HepG2 (cell line): ENCODE data around the gene RUNX2. TPM values are rescaled to one million over a fixed set of nuclear protein-coding genes. Genes with fewer than 3 reads are reported as not detected.

Experiments
- DNMT1 ChIP-seq: sonication (generic); formaldehyde crosslinking; IDR thresholded peaks from 2 replicates; pipeline ENCODE4 v1.5.1; 2020; ENCODE audit warnings: mild to moderate bottlenecking, missing genetic modification reagents
- FOSL2 ChIP-seq: sonication (generic); formaldehyde crosslinking; IDR thresholded peaks from 2 replicates; pipeline ENCODE4 v1.4.0; 2020; ENCODE audit warnings: missing genetic modification reagents
- FOXA1 ChIP-seq, 2 experiments: fragments of 450-650 bp in 1 of 2; sonication (generic) in 1 of 2; formaldehyde crosslinking in 1 of 2; IDR thresholded peaks; 2 replicates each; pipeline versions ENCODE4 v1.4.0 to v1.6.1; 2016 to 2020; ENCODE audit warnings: missing genetic modification reagents in 1 of 2
- FOXC1 ChIP-seq: sonication (generic); formaldehyde crosslinking; IDR thresholded peaks from 2 replicates; pipeline ENCODE4 v1.8.0; 2022; ENCODE audit warnings: mild to moderate bottlenecking, missing genetic modification reagents, borderline replicate concordance
- GTF2F1 ChIP-seq: fragments of 150-350 bp; IDR thresholded peaks from 2 replicates; pipeline ENCODE4 v1.6.1; 2014; ENCODE audit warnings: low read length
- MTF2 ChIP-seq: sonication (generic); formaldehyde crosslinking; IDR thresholded peaks from 2 replicates; pipeline ENCODE4 v1.5.0; 2020; ENCODE audit warnings: missing genetic modification reagents, borderline replicate concordance
- MYNN ChIP-seq: sonication (generic); formaldehyde crosslinking; IDR thresholded peaks from 2 replicates; pipeline ENCODE4 v1.4.0; 2020; ENCODE audit warnings: mild to moderate bottlenecking, low read depth, missing genetic modification reagents
- NFIC ChIP-seq: IDR thresholded peaks from 2 replicates; pipeline ENCODE4 v1.6.1; 2012; ENCODE audit warnings: mild to moderate bottlenecking, low read length, inconsistent platforms
- NFYB ChIP-seq: sonication (generic); formaldehyde crosslinking; IDR thresholded peaks from 2 replicates; pipeline ENCODE4 v1.4.0; 2020; ENCODE audit warnings: missing genetic modification reagents
- PAF1 ChIP-seq: IDR thresholded peaks from 2 replicates; pipeline ENCODE4 v1.6.1; 2016; ENCODE audit warnings: missing genetic modification reagents, missing compliant biosample characterization
- PCBP2 ChIP-seq: fragments of 200-400 bp; formaldehyde crosslinking; optimal IDR thresholded peaks from 2 replicates; pipeline ENCODE3; 2018; ENCODE audit warnings: low read length, low read depth; ENCODE audit not compliant: poor library complexity, severe bottlenecking
- RBM39 ChIP-seq: fragments of 200-400 bp; formaldehyde crosslinking; IDR thresholded peaks from one replicate; pipeline ENCODE4 v1.6.1; 2018; ENCODE audit warnings: antibody characterized with exemption, mild to moderate bottlenecking, low read depth, low read length; ENCODE audit not compliant: poor library complexity, severe bottlenecking
- SP1 ChIP-seq, 2 experiments: fragments of 450-650 bp in 1 of 2; sonication (generic) in 1 of 2; formaldehyde crosslinking in 1 of 2; IDR thresholded peaks; 2 replicates each; pipeline versions ENCODE4 v1.4.0 to v1.6.1; 2016 to 2020; ENCODE audit warnings: missing genetic modification reagents in 1 of 2
- TBX3 ChIP-seq: fragments of 450-650 bp; IDR thresholded peaks from 2 replicates; pipeline ENCODE4 v1.6.1; 2017; ENCODE audit warnings: antibody characterized with exemption, mild to moderate bottlenecking, inconsistent platforms, borderline replicate concordance
- ZNF274 ChIP-seq: sonication (generic); formaldehyde crosslinking; IDR thresholded peaks from 2 replicates; pipeline ENCODE4 v1.5.1; 2020; ENCODE audit warnings: mild to moderate bottlenecking, missing genetic modification reagents
- ZNF441 ChIP-seq: sonication (generic); formaldehyde crosslinking; IDR thresholded peaks from 2 replicates; pipeline ENCODE4 v1.7.0; 2021; ENCODE audit warnings: missing genetic modification reagents, borderline replicate concordance
- ZNF737 ChIP-seq: sonication (generic); formaldehyde crosslinking; IDR thresholded peaks from 2 replicates; pipeline ENCODE4 v1.5.0; 2020; ENCODE audit warnings: missing genetic modification reagents, mild to moderate bottlenecking, borderline replicate concordance
- ZNF788 ChIP-seq: sonication (generic); formaldehyde crosslinking; IDR thresholded peaks from 2 replicates; pipeline ENCODE4 v1.5.0; 2020; ENCODE audit warnings: mild to moderate bottlenecking, missing genetic modification reagents, borderline replicate concordance
- polyA plus RNA-seq, 8 experiments: library from polyadenylated mRNA; depleted of rRNA in 3 of 8; stranded (reverse) in 7 of 8; unstranded in 1 of 8; fragments of >200 nt; fragmentation: Illumina TruSeq in 4 of 8; extraction: Trizol in 4 of 8; gene quantifications; 2 replicates each; pipeline versions ENCODE4 v1.2.1 to v1.2.3, GENCODE V29; 2011 to 2016; ENCODE audit warnings: low read depth in 4 of 8, missing spikeins in 1 of 8, mixed read lengths in 1 of 8; ENCODE audit not compliant: insufficient read depth in 1 of 8
- total RNA-seq, 5 experiments: library from RNA; depleted of rRNA; stranded (reverse); fragments of >200 nt; fragmentation: Illumina TruSeq; extraction: Trizol; gene quantifications; 2 replicates each; pipeline ENCODE4 v1.2.3, GENCODE V29; 2016; ENCODE audit warnings: low read depth in 1 of 5
- TF ChIP-seq, protein P1 (sequence below): IDR thresholded peaks from 2 replicates; pipeline ENCODE4 v1.6.1; 2016; ENCODE audit warnings: mild to moderate bottlenecking, missing biosample characterization, missing genetic modification reagents
- TF ChIP-seq, protein P2 (sequence below): sonication (generic); formaldehyde crosslinking; IDR thresholded peaks from 2 replicates; pipeline ENCODE4 v1.4.0; 2020; ENCODE audit warnings: missing genetic modification reagents, mild to moderate bottlenecking, borderline replicate concordance
- TF ChIP-seq, protein P3 (sequence below): sonication (generic); formaldehyde crosslinking; IDR thresholded peaks from 2 replicates; pipeline ENCODE4 v1.4.0; 2020; ENCODE audit warnings: mild to moderate bottlenecking, missing genetic modification reagents

Gene RUNX2
- total and polyA plus RNA-seq, 2 of the 13 experiments (the other 11 are each of a cell fraction or from before 2014, with no cell fraction given), result not detected

DNA sequence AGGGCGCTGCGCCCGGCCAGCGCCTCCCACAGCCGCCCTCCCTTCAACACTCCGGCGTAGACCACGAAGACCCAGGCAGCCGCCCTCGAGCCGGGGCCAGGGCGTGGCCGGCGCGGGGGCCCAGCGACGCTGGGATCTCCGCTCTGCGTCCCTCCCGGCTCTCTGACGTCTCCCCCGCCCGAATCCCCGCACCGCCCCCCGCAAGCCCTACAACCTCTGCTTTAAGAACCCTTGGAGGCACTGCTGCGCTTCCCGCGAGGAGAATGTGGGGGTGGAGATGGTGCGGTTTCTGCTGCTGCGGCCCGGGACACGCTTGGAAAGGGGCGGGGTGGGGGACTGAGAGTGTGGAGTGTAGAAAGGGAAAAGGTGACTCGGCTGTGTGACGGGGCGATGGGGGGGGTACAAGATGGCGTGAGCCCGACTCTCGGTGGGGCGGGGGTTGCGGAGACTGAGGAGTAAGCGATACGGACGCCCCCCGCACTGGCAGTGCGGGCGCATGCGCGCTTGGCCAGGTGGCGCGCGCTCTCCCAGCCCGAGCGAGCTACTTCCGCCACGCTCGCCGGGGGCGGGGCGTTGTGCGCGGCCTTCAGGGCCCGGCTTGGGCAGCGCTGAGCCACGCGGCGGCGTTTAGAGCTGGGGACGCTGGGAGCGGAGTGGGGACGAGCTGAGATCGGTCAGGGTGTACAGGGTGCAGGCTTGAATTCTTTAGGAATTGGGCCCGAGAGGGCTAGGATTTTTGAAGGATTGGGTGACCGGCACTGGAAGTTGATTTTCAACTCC is 49.6 kb downstream of the RUNX2 start, which contains the start of gene SUPT3H (continued):
- TF ChIP-seq NFIC (no peak), MYNN (CRISPR knock-in tag) (no peak), MTF2 (CRISPR knock-in tag) (0 out of 2 replicates have a peak, but pooled peaks have one; percentile 50), PAF1 (CRISPR knock-in tag) (no peak), FOSL2 (CRISPR knock-in tag) (peak; percentile 27), FOXA1 (IDR thresholded peaks at IDR 0.05) (no peak), FOXA1 (CRISPR knock-in tag; IDR thresholded peaks at IDR 0.05) (no peak; the same call in 1 of the 2 replicates), PCBP2 (no peak), ZNF441 (CRISPR knock-in tag) (peak; percentile 96), SP1 (IDR thresholded peaks at IDR 0.05) (no peak), SP1 (CRISPR knock-in tag; IDR thresholded peaks at IDR 0.05) (peak; percentile 88), TBX3 (0 out of 2 replicates have a peak, but pooled peaks have one; percentile 16), NFYB (CRISPR knock-in tag) (no peak), DNMT1 (CRISPR knock-in tag) (peak; percentile 27; the same call in 1 of the 2 replicates), ZNF788 (CRISPR knock-in tag) (peak; percentile 94), ZNF737 (peak; percentile 53; the same call in 1 of the 2 replicates), ZNF274 (CRISPR knock-in tag) (peak; percentile 92), RBM39 (peak; percentile 87), GTF2F1 (no peak), FOXC1 (CRISPR knock-in tag) (peak; percentile 76; the same call in 1 of the 2 replicates)
- TF ChIP-seq, protein P1, sequence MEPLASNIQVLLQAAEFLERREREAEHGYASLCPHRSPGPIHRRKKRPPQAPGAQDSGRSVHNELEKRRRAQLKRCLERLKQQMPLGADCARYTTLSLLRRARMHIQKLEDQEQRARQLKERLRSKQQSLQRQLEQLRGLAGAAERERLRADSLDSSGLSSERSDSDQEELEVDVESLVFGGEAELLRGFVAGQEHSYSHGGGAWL (CRISPR knock-in tag), result peak; percentile 59
- TF ChIP-seq, protein P2, sequence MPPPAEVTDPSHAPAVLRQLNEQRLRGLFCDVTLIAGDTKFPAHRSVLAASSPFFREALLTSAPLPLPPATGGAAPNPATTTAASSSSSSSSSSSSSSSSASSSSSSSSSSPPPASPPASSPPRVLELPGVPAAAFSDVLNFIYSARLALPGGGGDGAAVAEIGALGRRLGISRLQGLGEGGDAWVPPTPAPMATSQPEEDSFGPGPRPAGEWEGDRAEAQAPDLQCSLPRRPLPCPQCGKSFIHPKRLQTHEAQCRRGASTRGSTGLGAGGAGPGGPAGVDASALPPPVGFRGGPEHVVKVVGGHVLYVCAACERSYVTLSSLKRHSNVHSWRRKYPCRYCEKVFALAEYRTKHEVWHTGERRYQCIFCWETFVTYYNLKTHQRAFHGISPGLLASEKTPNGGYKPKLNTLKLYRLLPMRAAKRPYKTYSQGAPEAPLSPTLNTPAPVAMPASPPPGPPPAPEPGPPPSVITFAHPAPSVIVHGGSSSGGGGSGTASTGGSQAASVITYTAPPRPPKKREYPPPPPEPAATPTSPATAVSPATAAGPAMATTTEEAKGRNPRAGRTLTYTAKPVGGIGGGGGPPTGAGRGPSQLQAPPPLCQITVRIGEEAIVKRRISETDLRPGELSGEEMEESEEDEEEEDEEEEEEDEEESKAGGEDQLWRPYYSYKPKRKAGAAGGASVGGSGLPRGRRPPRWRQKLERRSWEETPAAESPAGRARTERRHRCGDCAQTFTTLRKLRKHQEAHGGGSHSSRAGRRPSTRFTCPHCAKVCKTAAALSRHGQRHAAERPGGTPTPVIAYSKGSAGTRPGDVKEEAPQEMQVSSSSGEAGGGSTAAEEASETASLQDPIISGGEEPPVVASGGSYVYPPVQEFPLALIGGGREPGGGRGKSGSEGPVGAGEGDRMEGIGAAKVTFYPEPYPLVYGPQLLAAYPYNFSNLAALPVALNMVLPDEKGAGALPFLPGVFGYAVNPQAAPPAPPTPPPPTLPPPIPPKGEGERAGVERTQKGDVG (CRISPR knock-in tag), result no peak; the same call in 1 of the 2 replicates
- TF ChIP-seq, protein P3, sequence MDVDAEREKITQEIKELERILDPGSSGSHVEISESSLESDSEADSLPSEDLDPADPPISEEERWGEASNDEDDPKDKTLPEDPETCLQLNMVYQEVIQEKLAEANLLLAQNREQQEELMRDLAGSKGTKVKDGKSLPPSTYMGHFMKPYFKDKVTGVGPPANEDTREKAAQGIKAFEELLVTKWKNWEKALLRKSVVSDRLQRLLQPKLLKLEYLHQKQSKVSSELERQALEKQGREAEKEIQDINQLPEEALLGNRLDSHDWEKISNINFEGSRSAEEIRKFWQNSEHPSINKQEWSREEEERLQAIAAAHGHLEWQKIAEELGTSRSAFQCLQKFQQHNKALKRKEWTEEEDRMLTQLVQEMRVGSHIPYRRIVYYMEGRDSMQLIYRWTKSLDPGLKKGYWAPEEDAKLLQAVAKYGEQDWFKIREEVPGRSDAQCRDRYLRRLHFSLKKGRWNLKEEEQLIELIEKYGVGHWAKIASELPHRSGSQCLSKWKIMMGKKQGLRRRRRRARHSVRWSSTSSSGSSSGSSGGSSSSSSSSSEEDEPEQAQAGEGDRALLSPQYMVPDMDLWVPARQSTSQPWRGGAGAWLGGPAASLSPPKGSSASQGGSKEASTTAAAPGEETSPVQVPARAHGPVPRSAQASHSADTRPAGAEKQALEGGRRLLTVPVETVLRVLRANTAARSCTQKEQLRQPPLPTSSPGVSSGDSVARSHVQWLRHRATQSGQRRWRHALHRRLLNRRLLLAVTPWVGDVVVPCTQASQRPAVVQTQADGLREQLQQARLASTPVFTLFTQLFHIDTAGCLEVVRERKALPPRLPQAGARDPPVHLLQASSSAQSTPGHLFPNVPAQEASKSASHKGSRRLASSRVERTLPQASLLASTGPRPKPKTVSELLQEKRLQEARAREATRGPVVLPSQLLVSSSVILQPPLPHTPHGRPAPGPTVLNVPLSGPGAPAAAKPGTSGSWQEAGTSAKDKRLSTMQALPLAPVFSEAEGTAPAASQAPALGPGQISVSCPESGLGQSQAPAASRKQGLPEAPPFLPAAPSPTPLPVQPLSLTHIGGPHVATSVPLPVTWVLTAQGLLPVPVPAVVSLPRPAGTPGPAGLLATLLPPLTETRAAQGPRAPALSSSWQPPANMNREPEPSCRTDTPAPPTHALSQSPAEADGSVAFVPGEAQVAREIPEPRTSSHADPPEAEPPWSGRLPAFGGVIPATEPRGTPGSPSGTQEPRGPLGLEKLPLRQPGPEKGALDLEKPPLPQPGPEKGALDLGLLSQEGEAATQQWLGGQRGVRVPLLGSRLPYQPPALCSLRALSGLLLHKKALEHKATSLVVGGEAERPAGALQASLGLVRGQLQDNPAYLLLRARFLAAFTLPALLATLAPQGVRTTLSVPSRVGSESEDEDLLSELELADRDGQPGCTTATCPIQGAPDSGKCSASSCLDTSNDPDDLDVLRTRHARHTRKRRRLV (CRISPR knock-in tag), result peak; percentile 94
